ENCODE data around the gene ZNF555. TPM values are rescaled to one million over a fixed set of nuclear protein-coding genes. Genes with fewer than 3 reads are reported as not detected.
A peak's percentile ranks its signal among the peaks of the same experiment; 100 is the strongest.
"Not testable (repeated sequence)": the region's sequence is repeated elsewhere in the genome, so short reads cannot be mapped to it uniquely, and the experiment has no call there.

Gene ZNF555
- total and polyA plus RNA-seq, 2 donors (not counting 1 experiment from before 2014, with no cell fraction given), result 5.0 to 5.9 TPM

DNA sequence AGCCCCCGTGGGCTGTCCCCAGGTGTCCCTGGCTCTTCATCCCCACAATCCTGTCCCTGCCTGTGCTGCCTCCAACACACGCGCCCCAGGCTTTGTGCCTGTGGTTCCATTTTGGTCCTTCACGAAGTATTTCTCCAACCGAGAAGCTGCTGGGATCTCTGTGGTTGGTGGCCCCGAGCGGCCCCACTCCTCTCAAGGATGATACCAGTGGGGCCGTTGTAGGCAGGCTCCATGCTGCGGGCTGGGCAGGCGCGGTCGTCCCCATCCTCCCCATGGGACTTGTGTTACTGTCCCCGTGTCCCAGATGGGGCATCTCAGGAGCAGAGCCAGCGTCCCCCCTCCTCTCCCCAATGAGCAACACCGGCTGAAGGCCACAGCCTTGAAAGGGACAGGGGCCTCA, 25.4 kb upstream of the ZNF555 start:
- no peak overlapping the region for H2AFZ ChIP-seq (ENCODE audit: low read length)
- no peak for DNase-seq (ENCODE audit: low read depth in 2 of 2)
- H3K9ac ChIP-seq (ENCODE audit: insufficient read depth, low read length), result no peak overlapping the region
- H3K4me2 ChIP-seq (ENCODE audit: extremely low read depth, insufficient read depth, low read length), result no peak overlapping the region
- H3K79me2 ChIP-seq (ENCODE audit: control insufficient read depth, insufficient read depth, low read length), result no peaks in the 10 kb centered on the region
- H3K4me3 ChIP-seq (replicated peaks in 1 of 4; ENCODE audit: control extremely low read depth in 1 of 4, insufficient read depth in 1 of 4, low read depth in 3 of 4, low read length in 4 of 4), result no peak overlapping the region
- no peaks in the 10 kb centered on the region for H3K4me1 ChIP-seq (ENCODE audit: control insufficient read depth, extremely low read depth, insufficient read depth, low read length)
- H3K9me3 ChIP-seq (ENCODE audit: control insufficient read depth, insufficient read depth, low read depth, low read length), result no peaks in the 10 kb centered on the region
- no peaks in the 10 kb centered on the region for H4K20me1 ChIP-seq (ENCODE audit: control insufficient read depth, extremely low read depth, insufficient read depth, low read length)
- no peaks in the 10 kb centered on the region for H3K27me3 ChIP-seq (ENCODE audit: control insufficient read depth, insufficient read depth, low read length)
- TF ChIP-seq EZH2 (IDR thresholded peaks at IDR 0.05; ENCODE audit: low read length, missing control alignments), result no peak
- TF ChIP-seq, protein P1, sequence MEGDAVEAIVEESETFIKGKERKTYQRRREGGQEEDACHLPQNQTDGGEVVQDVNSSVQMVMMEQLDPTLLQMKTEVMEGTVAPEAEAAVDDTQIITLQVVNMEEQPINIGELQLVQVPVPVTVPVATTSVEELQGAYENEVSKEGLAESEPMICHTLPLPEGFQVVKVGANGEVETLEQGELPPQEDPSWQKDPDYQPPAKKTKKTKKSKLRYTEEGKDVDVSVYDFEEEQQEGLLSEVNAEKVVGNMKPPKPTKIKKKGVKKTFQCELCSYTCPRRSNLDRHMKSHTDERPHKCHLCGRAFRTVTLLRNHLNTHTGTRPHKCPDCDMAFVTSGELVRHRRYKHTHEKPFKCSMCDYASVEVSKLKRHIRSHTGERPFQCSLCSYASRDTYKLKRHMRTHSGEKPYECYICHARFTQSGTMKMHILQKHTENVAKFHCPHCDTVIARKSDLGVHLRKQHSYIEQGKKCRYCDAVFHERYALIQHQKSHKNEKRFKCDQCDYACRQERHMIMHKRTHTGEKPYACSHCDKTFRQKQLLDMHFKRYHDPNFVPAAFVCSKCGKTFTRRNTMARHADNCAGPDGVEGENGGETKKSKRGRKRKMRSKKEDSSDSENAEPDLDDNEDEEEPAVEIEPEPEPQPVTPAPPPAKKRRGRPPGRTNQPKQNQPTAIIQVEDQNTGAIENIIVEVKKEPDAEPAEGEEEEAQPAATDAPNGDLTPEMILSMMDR (conservative IDR thresholded peaks at IDR 0.05 in 1 of 2, IDR thresholded peaks at IDR 0.05 in 1 of 2; ENCODE audit: low read depth in 1 of 2, low read length in 2 of 2), result no peak
- no peaks in the 10 kb centered on the region for H3K36me3 ChIP-seq (ENCODE audit: control insufficient read depth, insufficient read depth, low read length)
- H3K27ac ChIP-seq (ENCODE audit: insufficient read depth, low read length), result no peak overlapping the region

DNA sequence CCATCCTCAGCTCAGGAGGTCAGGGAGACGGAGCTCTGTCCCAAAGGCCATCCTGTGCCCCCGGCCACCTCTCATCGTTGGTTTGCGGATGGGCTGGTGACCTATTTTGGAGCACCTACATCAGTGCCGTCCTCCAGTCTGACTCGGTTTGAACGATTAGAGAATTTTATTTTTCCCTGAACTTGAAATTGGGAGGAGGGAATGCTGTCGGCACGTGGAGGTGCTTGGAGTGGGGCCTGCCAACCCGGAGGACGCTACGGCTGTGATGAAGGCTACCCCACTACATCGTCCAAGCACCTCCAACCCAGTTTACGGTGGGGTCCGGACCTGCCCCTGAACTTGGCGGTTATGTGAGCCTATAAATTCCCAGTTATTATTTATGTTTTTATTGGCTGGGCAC, 24.6 kb upstream of the ZNF555 start:
- no peak for DNase-seq (ENCODE audit: low read depth in 2 of 2)

DNA sequence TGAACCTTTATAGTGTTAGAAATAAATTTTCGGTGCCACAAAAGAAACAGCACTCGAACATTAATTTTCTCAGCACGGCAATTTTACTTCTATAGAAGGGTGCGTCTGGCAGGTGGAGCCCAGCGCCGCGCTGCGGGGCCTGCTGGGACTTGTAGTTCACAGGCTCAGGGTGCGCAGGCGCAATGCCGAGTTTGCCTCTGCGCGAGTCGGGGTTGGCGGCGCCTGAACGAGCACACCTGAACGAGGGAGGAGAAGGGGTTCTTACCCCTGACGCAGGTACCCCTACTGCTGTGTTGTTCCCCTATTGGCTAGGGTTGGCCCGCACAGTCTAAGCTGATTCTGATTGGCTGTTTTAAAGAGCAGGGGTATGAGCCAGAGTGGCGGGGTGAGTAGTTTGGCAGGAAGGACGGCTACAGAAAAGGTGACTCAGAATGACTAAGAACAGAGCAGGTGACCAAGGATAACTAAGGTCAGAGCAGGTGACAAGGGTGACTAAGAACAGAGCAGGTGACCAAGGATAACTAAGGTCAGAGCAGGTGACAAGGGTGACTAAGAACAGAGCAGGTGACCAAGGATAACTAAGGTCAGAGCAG, 23.9 kb upstream of the ZNF555 start:
- not testable (repeated sequence) for H3K9ac ChIP-seq (ENCODE audit: insufficient read depth, low read length); H4K20me1 ChIP-seq (ENCODE audit: control insufficient read depth, extremely low read depth, insufficient read depth, low read length); H3K27ac ChIP-seq (ENCODE audit: insufficient read depth, low read length); H3K9me3 ChIP-seq (ENCODE audit: control insufficient read depth, insufficient read depth, low read depth, low read length); H3K27me3 ChIP-seq (ENCODE audit: control insufficient read depth, insufficient read depth, low read length); H2AFZ ChIP-seq (ENCODE audit: low read length); H3K79me2 ChIP-seq (ENCODE audit: control insufficient read depth, insufficient read depth, low read length); H3K4me1 ChIP-seq (ENCODE audit: control insufficient read depth, extremely low read depth, insufficient read depth, low read length); H3K4me2 ChIP-seq (ENCODE audit: extremely low read depth, insufficient read depth, low read length); H3K36me3 ChIP-seq (ENCODE audit: control insufficient read depth, insufficient read depth, low read length); H3K4me3 ChIP-seq (replicated peaks in 1 of 4; ENCODE audit: control extremely low read depth in 1 of 4, insufficient read depth in 1 of 4, low read depth in 3 of 4, low read length in 4 of 4)
- DNase-seq (ENCODE audit: low read depth in 2 of 2), result peak in 1 of 2 donors; percentile 24

More for the DNA sequence above, 24.6 kb upstream of the ZNF555 start:
- no peak overlapping the region for H3K9ac ChIP-seq (ENCODE audit: insufficient read depth, low read length)
- H3K4me3 ChIP-seq (replicated peaks in 1 of 4; ENCODE audit: control extremely low read depth in 1 of 4, insufficient read depth in 1 of 4, low read depth in 3 of 4, low read length in 4 of 4), result no peak overlapping the region
- no peaks in the 10 kb centered on the region for H3K9me3 ChIP-seq (ENCODE audit: control insufficient read depth, insufficient read depth, low read depth, low read length)
- H4K20me1 ChIP-seq (ENCODE audit: control insufficient read depth, extremely low read depth, insufficient read depth, low read length), result no peaks in the 10 kb centered on the region
- H2AFZ ChIP-seq (ENCODE audit: low read length), result no peak overlapping the region
- no peak for TF ChIP-seq EZH2 (IDR thresholded peaks at IDR 0.05; ENCODE audit: low read length, missing control alignments)
- TF ChIP-seq, protein P1 (conservative IDR thresholded peaks at IDR 0.05 in 1 of 2, IDR thresholded peaks at IDR 0.05 in 1 of 2; ENCODE audit: low read depth in 1 of 2, low read length in 2 of 2), result no peak
- H3K4me1 ChIP-seq (ENCODE audit: control insufficient read depth, extremely low read depth, insufficient read depth, low read length), result no peaks in the 10 kb centered on the region
- H3K36me3 ChIP-seq (ENCODE audit: control insufficient read depth, insufficient read depth, low read length), result no peaks in the 10 kb centered on the region
- no peak overlapping the region for H3K4me2 ChIP-seq (ENCODE audit: extremely low read depth, insufficient read depth, low read length)
- no peaks in the 10 kb centered on the region for H3K79me2 ChIP-seq (ENCODE audit: control insufficient read depth, insufficient read depth, low read length)
- no peak overlapping the region for H3K27ac ChIP-seq (ENCODE audit: insufficient read depth, low read length)
- H3K27me3 ChIP-seq (ENCODE audit: control insufficient read depth, insufficient read depth, low read length), result no peaks in the 10 kb centered on the region

All from fibroblast of lung (primary cell).